ENCODE results near the gene CENPT. TPM values are rescaled to one million over a fixed set of nuclear protein-coding genes. Genes with fewer than 3 reads are reported as not detected.
A peak's percentile ranks its signal among the peaks of the same experiment; 100 is the strongest.
"Not testable (repeated sequence)": the region's sequence is repeated elsewhere in the genome, so short reads cannot be mapped to it uniquely, and the experiment has no call there.

Gene CENPT
- total and polyA plus RNA-seq, 8 donors = 19.6 to 143 (median 31.4) TPM

- no peak for DNase-seq
- Histone ChIP-seq H3K27ac (no peak overlapping the region), H3K4me3 (no peak overlapping the region), H3K27me3 (no peaks in the 10 kb centered on the region), H3K9me3 (no peaks in the 10 kb centered on the region), H3K4me1 (peaks cover 0 to 6% (median 2%) of the 10 kb centered on the region in 3 donors), H3K36me3 (no peaks in the 10 kb centered on the region)
- no peak for FAIRE-seq
- ATAC-seq = no peak
- no peak for TF ChIP-seq CTCF (IDR thresholded peaks at IDR 0.05)
- intact Hi-C loops (cut with DNase I) = no loop called here
- WGBS, 2 donors = 81 to 89% methylated on average over 2 of the region's 2 CpGs
These were observed 9.7 kb downstream of the CENPT start for GRCh38 chr16:67837811-67838210.

DNA sequence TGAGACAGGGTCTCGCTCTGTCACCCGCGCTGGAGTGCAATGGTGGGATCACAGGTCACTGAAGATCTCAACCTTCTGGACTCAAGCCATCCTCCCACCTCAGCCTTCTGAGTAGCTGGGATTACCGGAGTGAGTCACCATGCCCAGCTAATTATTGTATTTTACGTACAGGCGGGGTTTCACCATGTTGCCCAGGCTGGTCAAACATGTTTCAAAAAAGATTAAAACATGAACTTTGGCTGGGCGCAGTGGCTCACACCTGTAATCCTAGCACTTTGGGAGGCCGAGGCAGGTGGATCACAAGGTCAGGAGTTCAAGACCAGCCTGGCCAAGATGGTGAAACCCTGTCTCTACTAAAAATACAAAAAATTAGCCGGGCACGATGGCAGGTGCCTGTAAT, 10.3 kb downstream of the CENPT start:
- H3K27ac ChIP-seq; FAIRE-seq; H3K4me3 ChIP-seq; H3K27me3 ChIP-seq; H3K9me3 ChIP-seq; ATAC-seq; H3K36me3 ChIP-seq; intact Hi-C loops (cut with DNase I); H3K4me1 ChIP-seq; DNase-seq: not testable (repeated sequence)
- WGBS, 2 donors = 79 to 88% methylated on average over 10 of the region's 10 CpGs

- Histone ChIP-seq H3K9me3 (no peaks in the 10 kb centered on the region), H3K4me3 (peak overlapping the region in 3 of 4 donors; percentile 65 to 74 (median 69)), H3K27me3 (no peaks in the 10 kb centered on the region), H3K27ac (no peak overlapping the region), H3K36me3 (peaks cover 0 to 20% (median 7%) of the 10 kb centered on the region in 3 donors), H3K4me1 (peaks cover 0 to 7% (median 5%) of the 10 kb centered on the region in 3 donors)
- DNase-seq = no peak
- intact Hi-C loops (cut with DNase I) = no loop called here
- 68 to 83% methylated on average over 10 of the region's 10 CpGs for WGBS, 2 donors
- ATAC-seq = no peak
- FAIRE-seq = no peak
- no peak for TF ChIP-seq CTCF (IDR thresholded peaks at IDR 0.05)
These were observed 13.3 kb downstream of the CENPT start for GRCh38 chr16:67834242-67834614.

- FAIRE-seq (no peak), DNase-seq (peak; percentile 85 to 95 (median 92)), ATAC-seq (peak; percentile 99 to 100 (median 100))
- H3K9me3 ChIP-seq = no peaks in the 10 kb centered on the region
- peaks cover 0 to 20% (median 12%) of the 10 kb centered on the region in 3 donors for H3K36me3 ChIP-seq
- no peak for TF ChIP-seq CTCF (IDR thresholded peaks at IDR 0.05)
- WGBS, 2 donors = 0 to 1% methylated on average over 48 to 49 of the region's 49 CpGs
- no peaks in the 10 kb centered on the region for H3K27me3 ChIP-seq
- intact Hi-C loops (cut with DNase I) = no loop called here
- H3K4me1 ChIP-seq = peaks cover 0 to 7% (median 5%) of the 10 kb centered on the region in 3 donors
- peak overlapping the region; percentile 65 to 74 (median 70) for H3K4me3 ChIP-seq
- no peak overlapping the region for H3K27ac ChIP-seq
These were observed 13.9 kb downstream of the CENPT start for GRCh38 chr16:67833415-67834241.

- FAIRE-seq = no peak
- DNase-seq = no peak
- H3K4me3 ChIP-seq = peak overlapping the region; percentile 65 to 74 (median 70)
- ATAC-seq = peak; percentile 6 to 31 (median 14)
- no peak for TF ChIP-seq CTCF (IDR thresholded peaks at IDR 0.05)
- peaks cover 0 to 7% (median 5%) of the 10 kb centered on the region in 3 donors for H3K4me1 ChIP-seq
- H3K27ac ChIP-seq = no peak overlapping the region
- intact Hi-C loops (cut with DNase I) = no loop called here
- 0 to 1% methylated on average over 3 of the region's 3 CpGs for WGBS, 2 donors
- peaks cover 0 to 20% (median 12%) of the 10 kb centered on the region in 3 donors for H3K36me3 ChIP-seq
- H3K9me3 ChIP-seq = no peaks in the 10 kb centered on the region
- no peaks in the 10 kb centered on the region for H3K27me3 ChIP-seq
These were observed 14.5 kb downstream of the CENPT start for GRCh38 chr16:67833030-67833414.
